ENCODE data around the gene SORCS2.

The SORCS2 gene

GRCh38 chr4:7705062-7705461, 512.7 kb downstream of the SORCS2 start:
- Histone ChIP-seq H3K9me3 (ENCODE audit: control extremely low read depth in 1 of 5, control insufficient read depth in 4 of 5, insufficient read depth in 2 of 5, low read depth in 1 of 5, low read length in 4 of 5) (no peaks in the 10 kb centered on the region), H3K4me1 (ENCODE audit: control extremely low read depth in 1 of 4, control insufficient read depth in 4 of 4, insufficient read depth in 4 of 4, low read length in 3 of 4) (no peaks in the 10 kb centered on the region), H3K27ac (ENCODE audit: insufficient read depth in 1 of 2, low read depth in 1 of 2, low read length in 2 of 2, poor library complexity in 1 of 2, severe bottlenecking in 2 of 2) (no peak overlapping the region), H3K4me3 (ENCODE audit: control insufficient read depth in 1 of 7, extremely low read depth in 1 of 7, insufficient read depth in 4 of 7, low read depth in 2 of 7, low read length in 6 of 7) (no peak overlapping the region), H3K27me3 (replicated peaks in 2 of 5; ENCODE audit: control insufficient read depth in 4 of 5, insufficient read depth in 5 of 5, low read length in 4 of 5) (peaks cover 0 to 29% (median 5%) of the 10 kb centered on the region in 5 experiments), H3K36me3 (ENCODE audit: control insufficient read depth in 4 of 4, insufficient read depth in 4 of 4, low read length in 3 of 4) (no peaks in the 10 kb centered on the region)
- ChIA-PET POLR2A (no interaction called here), CTCF (no interaction called here)
- no peak for DNase-seq
- 72% methylated on average over 7 of the region's 8 CpGs for WGBS (ENCODE audit: insufficient coverage)

GRCh38 chr4:7705593-7705992, 513.3 kb downstream of the SORCS2 start:
- WGBS (ENCODE audit: insufficient coverage): 73% methylated on average over 6 of the region's 7 CpGs
- CTCF ChIA-PET: no interaction called here
- H3K4me3 ChIP-seq (ENCODE audit: control insufficient read depth in 1 of 7, extremely low read depth in 1 of 7, insufficient read depth in 4 of 7, low read depth in 2 of 7, low read length in 6 of 7): no peak overlapping the region

GRCh38 chr4:7708238-7708637, 515.9 kb downstream of the SORCS2 start:
- H3K4me1 ChIP-seq (ENCODE audit: control extremely low read depth in 1 of 4, control insufficient read depth in 4 of 4, insufficient read depth in 4 of 4, low read length in 3 of 4): no peaks in the 10 kb centered on the region
- POLR2A ChIA-PET: no interaction called here
- 92% methylated on average over 5 of the region's 17 CpGs for WGBS (ENCODE audit: insufficient coverage)
- no peaks in the 10 kb centered on the region for H3K36me3 ChIP-seq (ENCODE audit: control insufficient read depth in 4 of 4, insufficient read depth in 4 of 4, low read length in 3 of 4)
- H3K27ac ChIP-seq (ENCODE audit: insufficient read depth in 1 of 2, low read depth in 1 of 2, low read length in 2 of 2, poor library complexity in 1 of 2, severe bottlenecking in 2 of 2): no peak overlapping the region
- no peak for DNase-seq
- no peaks in the 10 kb centered on the region for H3K9me3 ChIP-seq (ENCODE audit: control extremely low read depth in 1 of 5, control insufficient read depth in 4 of 5, insufficient read depth in 2 of 5, low read depth in 1 of 5, low read length in 4 of 5)
- CTCF ChIA-PET: no interaction called here
- no peak overlapping the region for H3K4me3 ChIP-seq (ENCODE audit: control insufficient read depth in 1 of 7, extremely low read depth in 1 of 7, insufficient read depth in 4 of 7, low read depth in 2 of 7, low read length in 6 of 7)
- peaks cover 0 to 10% (median 1%) of the 10 kb centered on the region in 5 experiments for H3K27me3 ChIP-seq (replicated peaks in 2 of 5; ENCODE audit: control insufficient read depth in 4 of 5, insufficient read depth in 5 of 5, low read length in 4 of 5)

More at GRCh38 chr4:7705593-7705992, 513.3 kb downstream of the SORCS2 start:
- peaks cover 0 to 25% (median 5%) of the 10 kb centered on the region in 5 experiments for H3K27me3 ChIP-seq (replicated peaks in 2 of 5; ENCODE audit: control insufficient read depth in 4 of 5, insufficient read depth in 5 of 5, low read length in 4 of 5)
- H3K4me1 ChIP-seq (ENCODE audit: control extremely low read depth in 1 of 4, control insufficient read depth in 4 of 4, insufficient read depth in 4 of 4, low read length in 3 of 4): no peaks in the 10 kb centered on the region
- no peak overlapping the region for H3K27ac ChIP-seq (ENCODE audit: insufficient read depth in 1 of 2, low read depth in 1 of 2, low read length in 2 of 2, poor library complexity in 1 of 2, severe bottlenecking in 2 of 2)
- H3K9me3 ChIP-seq (ENCODE audit: control extremely low read depth in 1 of 5, control insufficient read depth in 4 of 5, insufficient read depth in 2 of 5, low read depth in 1 of 5, low read length in 4 of 5): no peaks in the 10 kb centered on the region
- DNase-seq: no peak
- no peaks in the 10 kb centered on the region for H3K36me3 ChIP-seq (ENCODE audit: control insufficient read depth in 4 of 4, insufficient read depth in 4 of 4, low read length in 3 of 4)
- POLR2A ChIA-PET: no interaction called here

GRCh38 chr4:7708981-7709380, 516.6 kb downstream of the SORCS2 start:
- 35% methylated on average over 13 of the region's 15 CpGs for WGBS (ENCODE audit: insufficient coverage)
- Histone ChIP-seq H3K4me3 (ENCODE audit: control insufficient read depth in 1 of 7, extremely low read depth in 1 of 7, insufficient read depth in 4 of 7, low read depth in 2 of 7, low read length in 6 of 7) (no peak overlapping the region), H3K36me3 (ENCODE audit: control insufficient read depth in 4 of 4, insufficient read depth in 4 of 4, low read length in 3 of 4) (no peaks in the 10 kb centered on the region), H3K4me1 (ENCODE audit: control extremely low read depth in 1 of 4, control insufficient read depth in 4 of 4, insufficient read depth in 4 of 4, low read length in 3 of 4) (no peaks in the 10 kb centered on the region), H3K27ac (ENCODE audit: insufficient read depth in 1 of 2, low read depth in 1 of 2, low read length in 2 of 2, poor library complexity in 1 of 2, severe bottlenecking in 2 of 2) (no peak overlapping the region), H3K27me3 (replicated peaks in 2 of 5; ENCODE audit: control insufficient read depth in 4 of 5, insufficient read depth in 5 of 5, low read length in 4 of 5) (peaks cover 0 to 10% (median 1%) of the 10 kb centered on the region in 5 experiments), H3K9me3 (ENCODE audit: control extremely low read depth in 1 of 5, control insufficient read depth in 4 of 5, insufficient read depth in 2 of 5, low read depth in 1 of 5, low read length in 4 of 5) (peaks cover 0 to 2% (median 0%) of the 10 kb centered on the region in 5 experiments)
- ChIA-PET POLR2A (no interaction called here), CTCF (interaction anchor here (1.0 kb wide), 1 partner anchor 39 kb away, joined by 3 read pairs; no protein-coding TSS in a partner anchor)
- no peak for DNase-seq

- CTCF ChIA-PET: interaction anchor here (1.0 kb wide), 1 partner anchor 40 kb away, joined by 3 read pairs; no protein-coding TSS in a partner anchor
Measured at GRCh38 chr4:7709431-7709830, 517.1 kb downstream of the SORCS2 start.

GRCh38 chr4:7710126-7710525, 517.8 kb downstream of the SORCS2 start:
- H3K27ac ChIP-seq (ENCODE audit: insufficient read depth in 1 of 2, low read depth in 1 of 2, low read length in 2 of 2, poor library complexity in 1 of 2, severe bottlenecking in 2 of 2): no peak overlapping the region
- 94% methylated on average over 11 of the region's 11 CpGs for WGBS (ENCODE audit: insufficient coverage)
- CTCF ChIA-PET: no interaction called here
- peaks cover 0 to 10% (median 1%) of the 10 kb centered on the region in 5 experiments for H3K27me3 ChIP-seq (replicated peaks in 2 of 5; ENCODE audit: control insufficient read depth in 4 of 5, insufficient read depth in 5 of 5, low read length in 4 of 5)
- no peaks in the 10 kb centered on the region for H3K4me1 ChIP-seq (ENCODE audit: control extremely low read depth in 1 of 4, control insufficient read depth in 4 of 4, insufficient read depth in 4 of 4, low read length in 3 of 4)
- no peaks in the 10 kb centered on the region for H3K36me3 ChIP-seq (ENCODE audit: control insufficient read depth in 4 of 4, insufficient read depth in 4 of 4, low read length in 3 of 4)
- DNase-seq: no peak
- no peak overlapping the region for H3K4me3 ChIP-seq (ENCODE audit: control insufficient read depth in 1 of 7, extremely low read depth in 1 of 7, insufficient read depth in 4 of 7, low read depth in 2 of 7, low read length in 6 of 7)
- H3K9me3 ChIP-seq (ENCODE audit: control extremely low read depth in 1 of 5, control insufficient read depth in 4 of 5, insufficient read depth in 2 of 5, low read depth in 1 of 5, low read length in 4 of 5): peaks cover 0 to 3% (median 0%) of the 10 kb centered on the region in 5 experiments
- POLR2A ChIA-PET: no interaction called here

More at GRCh38 chr4:7709431-7709830, 517.1 kb downstream of the SORCS2 start:
- POLR2A ChIA-PET: no interaction called here
- no peak overlapping the region for H3K27ac ChIP-seq (ENCODE audit: insufficient read depth in 1 of 2, low read depth in 1 of 2, low read length in 2 of 2, poor library complexity in 1 of 2, severe bottlenecking in 2 of 2)
- WGBS (ENCODE audit: insufficient coverage): 91% methylated on average over 5 of the region's 6 CpGs
- no peak overlapping the region for H3K4me3 ChIP-seq (ENCODE audit: control insufficient read depth in 1 of 7, extremely low read depth in 1 of 7, insufficient read depth in 4 of 7, low read depth in 2 of 7, low read length in 6 of 7)
- DNase-seq: no peak
- peaks cover 0 to 10% (median 1%) of the 10 kb centered on the region in 5 experiments for H3K27me3 ChIP-seq (replicated peaks in 2 of 5; ENCODE audit: control insufficient read depth in 4 of 5, insufficient read depth in 5 of 5, low read length in 4 of 5)
- H3K36me3 ChIP-seq (ENCODE audit: control insufficient read depth in 4 of 4, insufficient read depth in 4 of 4, low read length in 3 of 4): no peaks in the 10 kb centered on the region
- H3K4me1 ChIP-seq (ENCODE audit: control extremely low read depth in 1 of 4, control insufficient read depth in 4 of 4, insufficient read depth in 4 of 4, low read length in 3 of 4): no peaks in the 10 kb centered on the region
- peaks cover 0 to 3% (median 0%) of the 10 kb centered on the region in 5 experiments for H3K9me3 ChIP-seq (ENCODE audit: control extremely low read depth in 1 of 5, control insufficient read depth in 4 of 5, insufficient read depth in 2 of 5, low read depth in 1 of 5, low read length in 4 of 5)

- Histone ChIP-seq H3K27ac (ENCODE audit: insufficient read depth in 1 of 2, low read depth in 1 of 2, low read length in 2 of 2, poor library complexity in 1 of 2, severe bottlenecking in 2 of 2) (no peak overlapping the region), H3K27me3 (replicated peaks in 2 of 5; ENCODE audit: control insufficient read depth in 4 of 5, insufficient read depth in 5 of 5, low read length in 4 of 5) (peaks cover 0 to 15% (median 1%) of the 10 kb centered on the region in 5 experiments), H3K4me3 (ENCODE audit: control insufficient read depth in 1 of 7, extremely low read depth in 1 of 7, insufficient read depth in 4 of 7, low read depth in 2 of 7, low read length in 6 of 7) (no peak overlapping the region), H3K4me1 (ENCODE audit: control extremely low read depth in 1 of 4, control insufficient read depth in 4 of 4, insufficient read depth in 4 of 4, low read length in 3 of 4) (no peaks in the 10 kb centered on the region), H3K36me3 (ENCODE audit: control insufficient read depth in 4 of 4, insufficient read depth in 4 of 4, low read length in 3 of 4) (no peaks in the 10 kb centered on the region), H3K9me3 (ENCODE audit: control extremely low read depth in 1 of 5, control insufficient read depth in 4 of 5, insufficient read depth in 2 of 5, low read depth in 1 of 5, low read length in 4 of 5) (peaks cover 0 to 3% (median 0%) of the 10 kb centered on the region in 5 experiments)
- POLR2A ChIA-PET: no interaction called here
- 95% methylated on average over 15 of the region's 21 CpGs for WGBS (ENCODE audit: insufficient coverage)
- CTCF ChIA-PET: interaction anchor here (1.0 to 1.3 kb wide), 2 partner anchors 9 to 17 kb away, joined by 3 read pairs; no protein-coding TSS in a partner anchor
- no peak for DNase-seq
Measured at GRCh38 chr4:7710576-7711306, 518.4 kb downstream of the SORCS2 start.

All from common myeloid progenitor, CD34-positive (primary cell).